ENCODE measurements around the gene DHRS7B. TPM values are rescaled to one million over a fixed set of nuclear protein-coding genes. Genes with fewer than 3 reads are reported as not detected.
"Not testable (repeated sequence)": the region's sequence is repeated elsewhere in the genome, so short reads cannot be mapped to it uniquely, and the experiment has no call there.

The DHRS7B gene
- total RNA-seq, 1 donor from 2014 or later = 11.8 TPM

DNA sequence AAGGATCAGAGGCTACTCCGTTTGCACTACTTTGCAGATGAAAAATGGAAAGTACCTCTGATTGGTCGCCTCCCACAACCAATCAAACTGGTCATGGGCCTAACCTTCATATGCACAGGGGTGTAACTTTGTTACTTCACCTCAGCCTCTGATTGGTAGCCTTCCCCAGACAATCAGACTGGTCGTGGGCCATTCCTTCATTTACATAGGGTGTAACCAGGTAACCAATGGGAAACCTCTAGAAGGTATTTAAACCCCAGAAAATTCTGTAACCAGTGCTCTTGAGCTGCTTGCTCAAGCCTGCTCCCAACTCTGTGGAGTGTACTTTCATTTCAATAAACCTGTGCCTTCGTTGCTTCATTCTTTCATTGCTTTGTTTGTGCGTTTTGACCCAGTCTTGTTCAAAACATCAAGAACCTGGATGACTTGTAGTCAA, 44.7 kb upstream of the DHRS7B start:
- Mint-ChIP-seq H3K27ac (no peak overlapping the region), H3K4me1 (peaks cover 4% of the 10 kb centered on the region), H3K9me3 (no peaks in the 10 kb centered on the region), H3K27me3 (peaks cover 7% of the 10 kb centered on the region), H3K36me3 (ENCODE audit: low read depth) (no peaks in the 10 kb centered on the region), H3K4me3 (no peak overlapping the region)
- DNase-seq (no peak), ATAC-seq (ENCODE audit: low read depth) (no peak)
- intact Hi-C loops (cut with micrococcal nuclease) = no loop called here
- no peak for TF ChIP-seq CTCF (IDR thresholded peaks at IDR 0.05)
- ChIA-PET CTCF (no interaction called here), POLR2A (no interaction called here)

DNA sequence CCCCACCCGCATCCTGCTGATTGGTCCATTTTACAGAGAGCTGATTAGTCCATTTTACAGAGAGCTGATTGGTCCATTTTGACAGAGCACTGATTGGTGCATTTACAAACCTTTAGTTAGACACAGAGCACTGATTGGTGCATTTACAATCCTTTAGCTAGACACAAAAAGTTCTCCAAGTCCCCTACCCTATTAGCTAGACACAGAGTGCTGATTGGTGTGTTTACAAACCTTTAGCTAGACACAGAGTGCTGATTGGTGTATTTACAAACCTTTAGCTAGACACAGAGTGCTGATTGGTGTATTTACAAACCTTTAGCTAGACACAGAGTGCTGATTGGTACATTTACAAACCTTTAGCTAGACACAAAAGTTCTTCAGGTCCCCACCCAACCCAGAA, 41.5 kb upstream of the DHRS7B start:
- intact Hi-C loops (cut with micrococcal nuclease); H3K9me3 Mint-ChIP-seq; H3K27ac Mint-ChIP-seq; H3K36me3 Mint-ChIP-seq (ENCODE audit: low read depth); ATAC-seq (ENCODE audit: low read depth); H3K4me3 Mint-ChIP-seq; DNase-seq; CTCF ChIA-PET; POLR2A ChIA-PET; H3K27me3 Mint-ChIP-seq: not testable (repeated sequence)
- H3K4me1 Mint-ChIP-seq = peaks cover 13% of the 10 kb centered on the region

- no peak overlapping the region for H3K27ac Mint-ChIP-seq
- H3K27me3 Mint-ChIP-seq = no peaks in the 10 kb centered on the region
- H3K4me1 Mint-ChIP-seq = peaks cover 14% of the 10 kb centered on the region
- TF ChIP-seq CTCF (IDR thresholded peaks at IDR 0.05) = no peak
- H3K4me3 Mint-ChIP-seq = no peak overlapping the region
- ChIA-PET CTCF (no interaction called here), POLR2A (no interaction called here)
- intact Hi-C loops (cut with micrococcal nuclease) = no loop called here
- ATAC-seq (ENCODE audit: low read depth) = no peak
- H3K9me3 Mint-ChIP-seq = no peaks in the 10 kb centered on the region
- no peak for DNase-seq
- H3K36me3 Mint-ChIP-seq (ENCODE audit: low read depth) = no peaks in the 10 kb centered on the region
These were observed 41.1 kb upstream of the DHRS7B start for GRCh38 chr17:21085707-21086106.

DNA sequence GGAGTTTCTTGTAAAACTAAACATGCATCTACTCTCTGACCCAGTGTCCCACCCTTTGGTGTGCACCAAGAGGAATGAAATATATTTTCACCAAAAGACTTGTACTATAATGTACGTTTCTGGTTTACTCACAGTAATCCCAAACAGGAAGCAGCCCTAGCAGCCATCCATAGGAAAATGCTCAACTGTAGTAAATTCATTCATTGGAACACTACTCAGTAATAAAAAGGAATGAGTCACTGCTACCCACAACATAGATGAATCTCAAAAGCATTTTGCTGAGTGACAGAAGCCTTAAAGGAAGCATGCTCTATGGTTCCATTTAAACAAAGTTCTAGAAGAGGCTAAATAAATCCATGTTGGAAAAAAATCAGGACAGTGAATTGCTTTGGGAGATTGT, 37.6 kb upstream of the DHRS7B start:
- intact Hi-C loops (cut with micrococcal nuclease) = no loop called here
- no peak for DNase-seq
- Mint-ChIP-seq H3K27me3 (no peaks in the 10 kb centered on the region), H3K4me1 (peaks cover 15% of the 10 kb centered on the region), H3K36me3 (ENCODE audit: low read depth) (no peaks in the 10 kb centered on the region), H3K4me3 (no peak overlapping the region), H3K9me3 (no peaks in the 10 kb centered on the region), H3K27ac (no peak overlapping the region)
- no peak for ATAC-seq (ENCODE audit: low read depth)
- TF ChIP-seq CTCF (IDR thresholded peaks at IDR 0.05) = no peak
- ChIA-PET POLR2A (interaction anchor here (0.7 kb wide), 1 partner anchor 81 kb away, joined by 7 read pairs; no protein-coding TSS in a partner anchor), CTCF (no interaction called here)

- Mint-ChIP-seq H3K4me3 (peak overlapping the region; percentile 68), H3K4me1 (peaks cover 15% of the 10 kb centered on the region), H3K27ac (peak overlapping the region; percentile 74), H3K27me3 (no peaks in the 10 kb centered on the region), H3K9me3 (no peaks in the 10 kb centered on the region), H3K36me3 (ENCODE audit: low read depth) (no peaks in the 10 kb centered on the region)
- no peak for DNase-seq
- ATAC-seq (ENCODE audit: low read depth) = peak; percentile 73
- TF ChIP-seq CTCF (IDR thresholded peaks at IDR 0.05) = no peak
- ChIA-PET CTCF (no interaction called here), POLR2A (interaction anchor here (0.6 to 0.8 kb wide), 2 partner anchors 9 to 235 kb away, joined by 3 to 5 read pairs; no protein-coding TSS in a partner anchor)
- intact Hi-C loops (cut with micrococcal nuclease) = no loop called here
These were observed 36.5 kb upstream of the DHRS7B start for GRCh38 chr17:21089933-21090901.
